Measurements from ENCODE around the gene CLIP3. TPM values are rescaled to one million over a fixed set of nuclear protein-coding genes. Genes with fewer than 3 reads are reported as not detected.

CLIP3 gene
- total and polyA plus RNA-seq, 7 experiments from 2014 or later, result 1.1 to 5.2 (median 3.1) TPM

- intact Hi-C loops (cut with micrococcal nuclease), result loop anchor here (5.0 kb wide), 3 partner anchors 143 to 293 kb away; partner anchors contain the start of genes APLP1 (in 1 of the 2), KMT2B (in 1 of the 2) and ZNF565 (in 1 of the 2)
- peaks cover 17 to 23% of the 10 kb centered on the region in 2 donors for H3K4me1 ChIP-seq (ENCODE audit: control insufficient read depth in 2 of 2, insufficient read depth in 2 of 2, low read length in 2 of 2)
- H3K27me3 ChIP-seq (ENCODE audit: control insufficient read depth in 2 of 2, insufficient read depth in 2 of 2, low read length in 2 of 2), result no peaks in the 10 kb centered on the region
- no peak overlapping the region for H3K27ac ChIP-seq (ENCODE audit: low read depth, low read length)
- H3K9me3 ChIP-seq (ENCODE audit: control insufficient read depth in 2 of 3, low read length in 3 of 3), result no peaks in the 10 kb centered on the region
- Mint-ChIP-seq H3K27ac (peak overlapping the region in 3 of 9 donors; percentile 25 to 67 (median 26)), H3K36me3 (peaks cover 0 to 10% (median 0%) of the 10 kb centered on the region in 5 donors), H3K9me3 (no peaks in the 10 kb centered on the region), H3K4me3 (peak overlapping the region in 4 of 10 donors; percentile 12 to 78 (median 44)), H3K4me1 (peaks cover 31 to 50% (median 48%) of the 10 kb centered on the region in 7 donors), H3K27me3 (no peaks in the 10 kb centered on the region)
- H3K4me3 ChIP-seq (ENCODE audit: low read length), result no peak overlapping the region
- POLR2A ChIA-PET, result no interaction called here
- no peaks in the 10 kb centered on the region for H3K36me3 ChIP-seq (ENCODE audit: control insufficient read depth in 2 of 3, insufficient read depth in 3 of 3, low read length in 3 of 3)
- CTCF ChIA-PET, result no interaction called here
- no peak for DNase-seq
- ATAC-seq, result no peak
Measured at GRCh38 chr19:36010402-36010801, 22.3 kb downstream of the CLIP3 start.

DNA sequence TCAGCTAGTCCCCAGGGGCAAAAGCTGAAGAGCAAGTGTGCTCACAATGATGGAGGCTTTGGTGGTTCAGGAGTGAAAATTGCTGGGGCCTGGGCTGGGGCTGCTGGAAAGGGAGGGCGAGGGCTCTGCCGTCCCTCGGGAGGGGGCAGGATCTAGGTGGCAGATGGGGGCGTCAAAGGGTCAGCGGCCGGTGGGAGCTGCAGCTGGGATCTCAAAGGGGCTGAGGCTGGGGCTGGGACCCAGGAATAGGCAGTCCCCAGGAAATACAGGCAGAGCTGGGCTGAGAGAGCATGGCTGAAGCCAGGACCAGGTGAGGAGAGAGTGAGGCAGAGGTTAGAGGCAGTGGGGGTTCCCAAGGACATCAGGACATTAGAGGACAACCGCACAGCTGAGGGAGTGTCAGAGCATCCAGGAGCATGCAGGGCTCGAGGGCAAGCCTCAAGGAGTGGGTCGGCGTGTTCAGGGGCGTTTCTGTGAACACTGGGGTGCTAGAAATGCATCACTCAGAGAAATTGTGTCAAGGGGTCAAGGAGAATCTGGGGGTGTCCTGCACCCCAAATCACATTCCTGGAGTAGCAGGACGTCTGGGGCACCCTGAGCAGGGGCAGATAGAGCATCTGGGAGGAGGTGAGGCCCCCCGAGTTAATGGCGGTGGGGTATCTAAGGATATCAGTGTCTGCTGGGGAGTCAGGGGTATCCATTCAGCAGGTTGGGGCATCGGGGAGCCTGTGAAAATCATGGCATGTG lies 22.9 kb downstream of the CLIP3 start:
- Mint-ChIP-seq H3K27me3 (no peaks in the 10 kb centered on the region), H3K9me3 (no peaks in the 10 kb centered on the region), H3K4me3 (peak overlapping the region; percentile 27 to 79 (median 71)), H3K27ac (peak overlapping the region in 6 of 9 donors; percentile 26 to 71 (median 68)), H3K4me1 (peaks cover 25 to 44% (median 42%) of the 10 kb centered on the region in 7 donors), H3K36me3 (peaks cover 0 to 10% (median 0%) of the 10 kb centered on the region in 5 donors)
- ATAC-seq, result no peak
- intact Hi-C loops (cut with micrococcal nuclease), result loop anchor here (5.0 kb wide), 3 partner anchors 143 to 293 kb away; partner anchors contain the start of genes APLP1 (in 1 of the 2), KMT2B (in 1 of the 2) and ZNF565 (in 1 of the 2)
- peaks cover 15 to 17% of the 10 kb centered on the region in 2 donors for H3K4me1 ChIP-seq (ENCODE audit: control insufficient read depth in 2 of 2, insufficient read depth in 2 of 2, low read length in 2 of 2)
- H3K36me3 ChIP-seq (ENCODE audit: control insufficient read depth in 2 of 3, insufficient read depth in 3 of 3, low read length in 3 of 3), result no peaks in the 10 kb centered on the region
- no peaks in the 10 kb centered on the region for H3K27me3 ChIP-seq (ENCODE audit: control insufficient read depth in 2 of 2, insufficient read depth in 2 of 2, low read length in 2 of 2)
- H3K9me3 ChIP-seq (ENCODE audit: control insufficient read depth in 2 of 3, low read length in 3 of 3), result no peaks in the 10 kb centered on the region
- peak overlapping the region; percentile 47 for H3K4me3 ChIP-seq (ENCODE audit: low read length)
- no peak for DNase-seq
- POLR2A ChIA-PET, result interaction anchor here (0.6 kb wide), 1 partner anchor 126 kb away, joined by 3 read pairs; no protein-coding TSS in a partner anchor
- CTCF ChIA-PET, result no interaction called here
- peak overlapping the region; percentile 38 for H3K27ac ChIP-seq (ENCODE audit: low read depth, low read length)

- intact Hi-C loops (cut with micrococcal nuclease), result no loop called here
- ATAC-seq (no peak), DNase-seq (peak in 8 of 9 donors; percentile 11 to 65 (median 31))
- Histone ChIP-seq H3K4me1 (ENCODE audit: control insufficient read depth in 2 of 2, insufficient read depth in 2 of 2, low read length in 2 of 2) (peaks cover 11 to 17% of the 10 kb centered on the region in 2 donors), H3K27me3 (ENCODE audit: control insufficient read depth in 2 of 2, insufficient read depth in 2 of 2, low read length in 2 of 2) (no peaks in the 10 kb centered on the region), H3K36me3 (ENCODE audit: control insufficient read depth in 2 of 3, insufficient read depth in 3 of 3, low read length in 3 of 3) (no peaks in the 10 kb centered on the region), H3K9me3 (ENCODE audit: control insufficient read depth in 2 of 3, low read length in 3 of 3) (no peaks in the 10 kb centered on the region), H3K27ac (ENCODE audit: low read depth, low read length) (peak overlapping the region; percentile 38), H3K4me3 (ENCODE audit: low read length) (peak overlapping the region; percentile 47)
- ChIA-PET POLR2A (interaction anchor here (0.5 to 0.9 kb wide), 3 partner anchors 45 to 427 kb away, joined by 3 to 4 read pairs (median 4); partner anchors contain the start of gene THAP8), CTCF (no interaction called here)
- Mint-ChIP-seq H3K4me1 (peaks cover 19 to 38% (median 36%) of the 10 kb centered on the region in 7 donors), H3K36me3 (peaks cover 0 to 10% (median 0%) of the 10 kb centered on the region in 5 donors), H3K4me3 (peak overlapping the region; percentile 27 to 79 (median 71)), H3K27ac (peak overlapping the region in 2 of 9 donors; percentile 26 to 69), H3K9me3 (no peaks in the 10 kb centered on the region), H3K27me3 (no peaks in the 10 kb centered on the region)
Measured at GRCh38 chr19:36009220-36009619, 23.5 kb downstream of the CLIP3 start.

- ChIA-PET CTCF (interaction anchor here (0.6 kb wide), 1 partner anchor 118 kb away, joined by 4 read pairs; no protein-coding TSS in a partner anchor), POLR2A (interaction anchor here (0.5 to 0.9 kb wide), 4 partner anchors 14 to 427 kb away, joined by 3 to 4 read pairs (median 4); partner anchors contain the start of genes SDHAF1 and THAP8)
- Mint-ChIP-seq H3K4me3 (peak within 1 kb of the TSS; percentile 32 to 79 (median 71)), H3K27me3 (no peaks in the 10 kb centered on the region), H3K9me3 (no peaks in the 10 kb centered on the region), H3K4me1 (peaks cover 14 to 31% (median 29%) of the 10 kb centered on the region in 7 donors), H3K27ac (peak within 1 kb of the TSS in 7 of 9 donors; percentile 22 to 82 (median 68)), H3K36me3 (peaks cover 0 to 10% (median 0%) of the 10 kb centered on the region in 5 donors)
- DNase-seq (no peak), ATAC-seq (no peak)
- Histone ChIP-seq H3K27me3 (ENCODE audit: control insufficient read depth in 2 of 2, insufficient read depth in 2 of 2, low read length in 2 of 2) (no peaks in the 10 kb centered on the region), H3K9me3 (ENCODE audit: control insufficient read depth in 2 of 3, low read length in 3 of 3) (no peaks in the 10 kb centered on the region), H3K4me3 (ENCODE audit: low read length) (peak within 1 kb of the TSS; percentile 47), H3K36me3 (ENCODE audit: control insufficient read depth in 2 of 3, insufficient read depth in 3 of 3, low read length in 3 of 3) (no peaks in the 10 kb centered on the region), H3K4me1 (ENCODE audit: control insufficient read depth in 2 of 2, insufficient read depth in 2 of 2, low read length in 2 of 2) (peaks cover 7 to 15% of the 10 kb centered on the region in 2 donors), H3K27ac (ENCODE audit: low read depth, low read length) (peak within 1 kb of the TSS; percentile 38)
- intact Hi-C loops (cut with micrococcal nuclease), result no loop called here
Measured at GRCh38 chr19:36008336-36008978, 24.2 kb downstream of the CLIP3 start, which contains the start of gene SYNE4. Gene SYNE4, minus strand, starts transcription at chr19:36008813. Its CDS starts 132 bp downstream, at chr19:36008681.

DNA sequence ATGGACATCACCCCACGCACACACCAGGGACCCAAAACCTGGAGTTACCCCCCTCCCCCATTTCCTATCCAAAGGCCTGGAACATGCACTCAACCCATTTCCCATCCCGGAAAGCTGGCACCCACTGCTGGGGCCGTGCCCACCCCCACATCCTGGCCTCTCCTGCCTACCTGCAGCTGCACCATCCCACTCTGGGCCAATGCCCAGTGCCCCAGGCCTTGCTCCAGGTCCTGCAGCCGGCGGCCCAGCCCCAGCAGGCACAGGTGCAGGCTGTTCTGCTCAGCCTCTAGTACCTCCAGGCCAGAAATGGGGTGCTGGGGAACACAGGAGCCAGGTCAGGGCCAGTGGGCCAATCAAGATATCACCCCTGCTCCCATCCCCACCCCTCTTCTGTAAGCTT lies 25.7 kb downstream of the CLIP3 start:
- peaks cover 5 to 12% of the 10 kb centered on the region in 2 donors for H3K4me1 ChIP-seq (ENCODE audit: control insufficient read depth in 2 of 2, insufficient read depth in 2 of 2, low read length in 2 of 2)
- ATAC-seq (no peak), DNase-seq (no peak)
- Mint-ChIP-seq H3K27me3 (no peaks in the 10 kb centered on the region), H3K27ac (no peak overlapping the region), H3K4me3 (no peak overlapping the region), H3K9me3 (no peaks in the 10 kb centered on the region), H3K4me1 (peaks cover 9 to 22% (median 17%) of the 10 kb centered on the region in 7 donors), H3K36me3 (peaks cover 0 to 10% (median 0%) of the 10 kb centered on the region in 5 donors)
- no peaks in the 10 kb centered on the region for H3K36me3 ChIP-seq (ENCODE audit: control insufficient read depth in 2 of 3, insufficient read depth in 3 of 3, low read length in 3 of 3)
- ChIA-PET CTCF (no interaction called here), POLR2A (no interaction called here)
- H3K27ac ChIP-seq (ENCODE audit: low read depth, low read length), result no peak overlapping the region
- no peaks in the 10 kb centered on the region for H3K9me3 ChIP-seq (ENCODE audit: control insufficient read depth in 2 of 3, low read length in 3 of 3)
- H3K4me3 ChIP-seq (ENCODE audit: low read length), result no peak overlapping the region
- no peaks in the 10 kb centered on the region for H3K27me3 ChIP-seq (ENCODE audit: control insufficient read depth in 2 of 2, insufficient read depth in 2 of 2, low read length in 2 of 2)
- intact Hi-C loops (cut with micrococcal nuclease), result no loop called here

GRCh38 chr19:36003284-36003683 lies 29.4 kb downstream of the CLIP3 start:
- POLR2A ChIA-PET, result no interaction called here
- no peaks in the 10 kb centered on the region for H3K27me3 Mint-ChIP-seq
- no peak for DNase-seq
- Histone ChIP-seq H3K36me3 (ENCODE audit: control insufficient read depth in 2 of 3, insufficient read depth in 3 of 3, low read length in 3 of 3) (peaks cover 0 to 10% (median 0%) of the 10 kb centered on the region in 3 experiments), H3K27ac (ENCODE audit: low read depth, low read length) (no peak overlapping the region), H3K9me3 (ENCODE audit: control insufficient read depth in 2 of 3, low read length in 3 of 3) (no peaks in the 10 kb centered on the region), H3K4me3 (ENCODE audit: low read length) (no peak overlapping the region), H3K27me3 (ENCODE audit: control insufficient read depth in 2 of 2, insufficient read depth in 2 of 2, low read length in 2 of 2) (no peaks in the 10 kb centered on the region), H3K4me1 (ENCODE audit: control insufficient read depth in 2 of 2, insufficient read depth in 2 of 2, low read length in 2 of 2) (peaks cover 0 to 4% of the 10 kb centered on the region in 2 donors)
- peaks cover 8 to 22% (median 10%) of the 10 kb centered on the region in 7 donors for H3K4me1 Mint-ChIP-seq
- CTCF ChIA-PET, result no interaction called here
- intact Hi-C loops (cut with micrococcal nuclease), result no loop called here
- ATAC-seq, result no peak
- no peaks in the 10 kb centered on the region for H3K9me3 Mint-ChIP-seq
- peak overlapping the region in 3 of 9 donors; percentile 6 to 39 (median 22) for H3K27ac Mint-ChIP-seq
- H3K4me3 Mint-ChIP-seq, result no peak overlapping the region
- H3K36me3 Mint-ChIP-seq, result peaks cover 0 to 7% (median 0%) of the 10 kb centered on the region in 5 donors
